Measurements from ENCODE around the gene TMEM269. TPM values are rescaled to one million over a fixed set of nuclear protein-coding genes. Genes with fewer than 3 reads are reported as not detected.

Gene TMEM269
- total RNA-seq, 1 donor = 0.09 TPM

GRCh38 chr1:42834803-42835202 lies 50.0 kb downstream of the TMEM269 start:
- no peak for TF ChIP-seq CTCF (IDR thresholded peaks at IDR 0.05; ENCODE audit: insufficient read depth, low read length)
- no peak for DNase-seq (ENCODE audit: low read depth)
- H3K4me3 ChIP-seq (ENCODE audit: low read depth, low read length) = no peak overlapping the region

- no peak overlapping the region for H3K4me3 ChIP-seq (ENCODE audit: low read depth, low read length)
- TF ChIP-seq CTCF (IDR thresholded peaks at IDR 0.05; ENCODE audit: insufficient read depth, low read length) = no peak
- no peak for DNase-seq (ENCODE audit: low read depth)
Measured at GRCh38 chr1:42835422-42835821, 50.6 kb downstream of the TMEM269 start.

- no peak for DNase-seq (ENCODE audit: low read depth)
- no peak overlapping the region for H3K4me3 ChIP-seq (ENCODE audit: low read depth, low read length)
- no peak for TF ChIP-seq CTCF (IDR thresholded peaks at IDR 0.05; ENCODE audit: insufficient read depth, low read length)
Measured at GRCh38 chr1:42837709-42838108, 52.9 kb downstream of the TMEM269 start.

- TF ChIP-seq CTCF (IDR thresholded peaks at IDR 0.05; ENCODE audit: insufficient read depth, low read length) = no peak
Measured at GRCh38 chr1:42838482-42839190, 53.8 kb downstream of the TMEM269 start.

GRCh38 chr1:42841010-42841409 lies 56.2 kb downstream of the TMEM269 start:
- no peak for DNase-seq (ENCODE audit: low read depth)
- H3K4me3 ChIP-seq (ENCODE audit: low read depth, low read length) = no peak overlapping the region
- TF ChIP-seq CTCF (IDR thresholded peaks at IDR 0.05; ENCODE audit: insufficient read depth, low read length) = no peak

More at GRCh38 chr1:42838482-42839190, 53.8 kb downstream of the TMEM269 start:
- DNase-seq (ENCODE audit: low read depth) = no peak
- no peak overlapping the region for H3K4me3 ChIP-seq (ENCODE audit: low read depth, low read length)

GRCh38 chr1:42841440-42842147 lies 56.8 kb downstream of the TMEM269 start:
- DNase-seq (ENCODE audit: low read depth) = no peak
- H3K4me3 ChIP-seq (ENCODE audit: low read depth, low read length) = no peak overlapping the region

More at GRCh38 chr1:42841440-42842147, 56.8 kb downstream of the TMEM269 start:
- TF ChIP-seq CTCF (IDR thresholded peaks at IDR 0.05; ENCODE audit: insufficient read depth, low read length) = no peak
